Loucy (cell line): ENCODE measurements around the gene ZNRF2.

Experiments used
- H2AFZ ChIP-seq: fragments of 200-600 bp; sonication (generic); 2 replicates; pipeline ENCODE4 v1.6.0; 2016; ENCODE audit warnings: antibody characterized with exemption, mild to moderate bottlenecking, low read length, moderate library complexity
- H3F3A ChIP-seq: fragments of 200-600 bp; 2 replicates; pipeline ENCODE4 v1.6.0; 2016; ENCODE audit warnings: antibody characterized with exemption, low read depth, mild to moderate bottlenecking
- H3K27me3 ChIP-seq: fragments of 200-600 bp; sonication (generic); 2 replicates; pipeline ENCODE4 v1.6.1; 2014; ENCODE audit warnings: low read length, mild to moderate bottlenecking; ENCODE audit not compliant: insufficient read depth, poor library complexity, severe bottlenecking
- H3K36me3 ChIP-seq: fragments of 200-600 bp; sonication (generic); 2 replicates; pipeline ENCODE4 v1.6.1; 2016; ENCODE audit warnings: low read length; ENCODE audit not compliant: insufficient read depth
- H3K4me1 ChIP-seq: fragments of 200-600 bp; sonication (generic); 2 replicates; pipeline ENCODE4 v1.5.1; 2014; ENCODE audit warnings: low read length, mild to moderate bottlenecking; ENCODE audit not compliant: insufficient read depth, poor library complexity, severe bottlenecking
- H3K4me2 ChIP-seq: fragments of 200-600 bp; sonication (generic); 2 replicates; pipeline ENCODE4 v1.6.0; 2014; ENCODE audit warnings: antibody characterized with exemption, low read length, low read depth, mild to moderate bottlenecking; ENCODE audit not compliant: poor library complexity, severe bottlenecking
- H3K4me3 ChIP-seq: fragments of 200-600 bp; sonication (generic); 2 replicates; pipeline ENCODE4 v1.5.1; 2014; ENCODE audit warnings: low read length, mild to moderate bottlenecking, mixed read lengths; ENCODE audit not compliant: poor library complexity, severe bottlenecking
- H3K79me2 ChIP-seq: fragments of 200-600 bp; sonication (generic); 2 replicates; pipeline ENCODE4 v1.6.1; 2014; ENCODE audit warnings: low read length; ENCODE audit not compliant: insufficient read depth
- H3K9ac ChIP-seq: fragments of 200-600 bp; sonication (generic); 2 replicates; pipeline ENCODE4 v1.6.0; 2014; ENCODE audit warnings: mild to moderate bottlenecking, low read depth, low read length, moderate library complexity; ENCODE audit not compliant: poor library complexity, severe bottlenecking
- H3K9me2 ChIP-seq: fragments of 200-600 bp; sonication (generic); replicated peaks from 2 replicates; pipeline ENCODE4 v1.6.1; 2016; ENCODE audit warnings: low read depth, low read length, mixed read lengths
- H3K9me3 ChIP-seq: fragments of 200-600 bp; sonication (generic); 2 replicates; pipeline ENCODE4 v1.6.1; 2014; ENCODE audit warnings: mild to moderate bottlenecking, antibody characterized with exemption, low read length, low read depth; ENCODE audit not compliant: insufficient read depth
- H4K20me1 ChIP-seq: fragments of 200-600 bp; sonication (generic); 2 replicates; pipeline ENCODE4 v1.6.0; 2014; ENCODE audit warnings: antibody characterized with exemption, low read length, mild to moderate bottlenecking; ENCODE audit not compliant: insufficient read depth, poor library complexity, severe bottlenecking
- EZH2phosphoT487 ChIP-seq: fragments of 200-600 bp; IDR thresholded peaks from 2 replicates; pipeline ENCODE4 v1.6.1; 2018; ENCODE audit warnings: antibody characterized with exemption, mild to moderate bottlenecking, moderate library complexity, borderline replicate concordance
- TF ChIP-seq, protein P1 (sequence below): fragments of 200-600 bp; sonication (generic); conservative IDR thresholded peaks from 2 replicates; pipeline ENCODE4 v1.5.1; 2014; ENCODE audit warnings: mild to moderate bottlenecking, antibody characterized with exemption, low read length

ZNRF2 gene

DNA sequence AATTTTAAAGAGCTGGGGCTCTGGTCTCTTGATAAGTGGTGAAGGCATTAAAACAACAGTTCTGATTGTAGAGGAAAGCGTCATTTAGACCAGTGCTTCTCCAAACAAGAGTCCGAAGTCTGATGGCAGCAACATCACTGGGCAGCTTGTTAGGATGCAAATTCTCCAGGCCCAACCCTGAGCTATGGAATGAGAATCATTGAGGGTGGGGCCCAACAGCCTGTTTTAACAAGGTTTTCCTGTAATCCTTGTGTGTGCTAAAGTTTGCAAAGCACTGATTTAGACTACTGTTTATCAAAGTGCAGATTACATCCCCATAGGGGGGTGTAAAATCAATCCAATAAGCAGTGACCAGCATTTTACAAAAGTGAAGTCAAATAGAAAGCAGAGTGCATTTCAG is 2.6 kb upstream of the ZNRF2 start:
- Histone ChIP-seq H3K4me1 (peaks cover 30% of the 10 kb centered on the region), H3F3A (0 out of 2 replicates have a peak, but pooled peaks cover 3% of the 10 kb centered on the region), H3K9ac (no peak overlapping the region), H3K79me2 (peaks cover 24% of the 10 kb centered on the region), H3K4me2 (no peak overlapping the region), H3K36me3 (no peaks in the 10 kb centered on the region; the same call in 1 of the 2 replicates), H3K9me2 (no peaks in the 10 kb centered on the region), H3K4me3 (no peak overlapping the region), H2AFZ (no peak overlapping the region), H3K9me3 (no peaks in the 10 kb centered on the region), H3K27me3 (no peaks in the 10 kb centered on the region), H4K20me1 (peaks cover 9% of the 10 kb centered on the region)
- TF ChIP-seq, protein P1, sequence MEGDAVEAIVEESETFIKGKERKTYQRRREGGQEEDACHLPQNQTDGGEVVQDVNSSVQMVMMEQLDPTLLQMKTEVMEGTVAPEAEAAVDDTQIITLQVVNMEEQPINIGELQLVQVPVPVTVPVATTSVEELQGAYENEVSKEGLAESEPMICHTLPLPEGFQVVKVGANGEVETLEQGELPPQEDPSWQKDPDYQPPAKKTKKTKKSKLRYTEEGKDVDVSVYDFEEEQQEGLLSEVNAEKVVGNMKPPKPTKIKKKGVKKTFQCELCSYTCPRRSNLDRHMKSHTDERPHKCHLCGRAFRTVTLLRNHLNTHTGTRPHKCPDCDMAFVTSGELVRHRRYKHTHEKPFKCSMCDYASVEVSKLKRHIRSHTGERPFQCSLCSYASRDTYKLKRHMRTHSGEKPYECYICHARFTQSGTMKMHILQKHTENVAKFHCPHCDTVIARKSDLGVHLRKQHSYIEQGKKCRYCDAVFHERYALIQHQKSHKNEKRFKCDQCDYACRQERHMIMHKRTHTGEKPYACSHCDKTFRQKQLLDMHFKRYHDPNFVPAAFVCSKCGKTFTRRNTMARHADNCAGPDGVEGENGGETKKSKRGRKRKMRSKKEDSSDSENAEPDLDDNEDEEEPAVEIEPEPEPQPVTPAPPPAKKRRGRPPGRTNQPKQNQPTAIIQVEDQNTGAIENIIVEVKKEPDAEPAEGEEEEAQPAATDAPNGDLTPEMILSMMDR: no peak
- no peak for TF ChIP-seq EZH2phosphoT487

GRCh38 chr7:30282735-30283134 is 1.7 kb upstream of the ZNRF2 start:
- Histone ChIP-seq H3K4me3 (no peak overlapping the region), H3K9me3 (no peaks in the 10 kb centered on the region), H3F3A (0 out of 2 replicates have a peak, but pooled peaks cover 4% of the 10 kb centered on the region), H2AFZ (no peak overlapping the region), H3K36me3 (no peaks in the 10 kb centered on the region; the same call in 1 of the 2 replicates), H3K4me1 (peaks cover 35% of the 10 kb centered on the region), H3K4me2 (no peak overlapping the region), H3K9ac (no peak overlapping the region), H3K79me2 (peaks cover 33% of the 10 kb centered on the region), H3K9me2 (no peaks in the 10 kb centered on the region), H4K20me1 (peaks cover 16% of the 10 kb centered on the region), H3K27me3 (no peaks in the 10 kb centered on the region)
- TF ChIP-seq, protein P1: no peak
- TF ChIP-seq EZH2phosphoT487: no peak

GRCh38 chr7:30285067-30285535 is 704 bp downstream of the ZNRF2 start:
- no peak for TF ChIP-seq EZH2phosphoT487
- TF ChIP-seq, protein P1: no peak
- Histone ChIP-seq H3K4me2 (no peak overlapping the region), H3K36me3 (no peaks in the 10 kb centered on the region; the same call in 1 of the 2 replicates), H3K79me2 (peaks cover 57% of the 10 kb centered on the region), H3F3A (0 out of 2 replicates have a peak, but pooled peaks cover 4% of the 10 kb centered on the region), H2AFZ (peak overlapping the region; percentile 63; the same call in 1 of the 2 replicates), H3K27me3 (no peaks in the 10 kb centered on the region), H3K9me2 (no peaks in the 10 kb centered on the region), H3K4me1 (peaks cover 33% of the 10 kb centered on the region), H3K9me3 (no peaks in the 10 kb centered on the region), H3K9ac (peak overlapping the region; percentile 89), H4K20me1 (peaks cover 38% of the 10 kb centered on the region), H3K4me3 (peak overlapping the region; percentile 86)
